ENCODE data around the gene OTOGL.

DNA sequence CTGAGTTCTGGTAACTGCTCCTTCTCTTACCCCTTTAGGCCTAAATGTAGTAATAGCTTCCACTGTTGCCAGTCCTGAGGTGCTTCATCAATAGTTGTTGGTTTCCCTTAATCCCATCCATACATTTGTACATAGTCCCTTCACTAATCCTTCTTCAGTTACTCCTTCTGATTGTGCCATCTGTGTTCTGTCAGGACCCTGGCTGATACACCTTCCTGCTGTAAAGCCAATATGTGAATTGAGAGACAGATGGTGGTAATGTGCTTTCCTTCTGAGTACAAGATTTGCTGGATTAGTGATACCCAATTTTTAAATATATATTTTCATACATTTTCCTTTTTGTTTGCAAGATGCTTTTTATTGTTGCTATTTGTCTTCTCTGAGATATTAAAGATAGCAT lies 66.4 kb downstream of the OTOGL start:
- TF ChIP-seq POLR2A (IDR thresholded peaks at IDR 0.05): no peak
- TF ChIP-seq, protein P1, sequence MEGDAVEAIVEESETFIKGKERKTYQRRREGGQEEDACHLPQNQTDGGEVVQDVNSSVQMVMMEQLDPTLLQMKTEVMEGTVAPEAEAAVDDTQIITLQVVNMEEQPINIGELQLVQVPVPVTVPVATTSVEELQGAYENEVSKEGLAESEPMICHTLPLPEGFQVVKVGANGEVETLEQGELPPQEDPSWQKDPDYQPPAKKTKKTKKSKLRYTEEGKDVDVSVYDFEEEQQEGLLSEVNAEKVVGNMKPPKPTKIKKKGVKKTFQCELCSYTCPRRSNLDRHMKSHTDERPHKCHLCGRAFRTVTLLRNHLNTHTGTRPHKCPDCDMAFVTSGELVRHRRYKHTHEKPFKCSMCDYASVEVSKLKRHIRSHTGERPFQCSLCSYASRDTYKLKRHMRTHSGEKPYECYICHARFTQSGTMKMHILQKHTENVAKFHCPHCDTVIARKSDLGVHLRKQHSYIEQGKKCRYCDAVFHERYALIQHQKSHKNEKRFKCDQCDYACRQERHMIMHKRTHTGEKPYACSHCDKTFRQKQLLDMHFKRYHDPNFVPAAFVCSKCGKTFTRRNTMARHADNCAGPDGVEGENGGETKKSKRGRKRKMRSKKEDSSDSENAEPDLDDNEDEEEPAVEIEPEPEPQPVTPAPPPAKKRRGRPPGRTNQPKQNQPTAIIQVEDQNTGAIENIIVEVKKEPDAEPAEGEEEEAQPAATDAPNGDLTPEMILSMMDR (IDR thresholded peaks at IDR 0.05 in 8 of 11, conservative IDR thresholded peaks at IDR 0.05 in 3 of 11): no peak
